ENCODE measurements around the gene EFS.

The EFS gene

DNA sequence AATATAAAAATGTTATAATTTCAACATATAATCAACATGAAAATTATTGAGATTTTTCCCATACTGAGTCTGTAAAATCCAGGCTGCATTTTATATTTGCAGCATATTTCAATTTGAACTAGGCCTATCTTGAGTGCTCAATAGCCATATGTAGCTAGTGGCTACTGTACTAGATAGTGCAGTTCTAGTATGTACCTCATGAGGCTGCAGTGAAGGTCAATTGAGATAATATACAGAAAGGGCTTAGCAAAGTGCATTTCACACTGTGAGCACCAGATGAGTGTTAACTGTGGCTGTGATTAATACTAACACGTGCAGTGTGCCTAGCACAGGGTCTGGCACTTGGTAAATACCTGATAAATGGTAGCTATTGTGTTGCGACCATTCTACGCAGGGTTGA, 6.9 kb downstream of the EFS start:
- Histone ChIP-seq H2AFZ (ENCODE audit: low read depth, low read length) (no peak overlapping the region), H3K36me3 (ENCODE audit: insufficient read depth, low read length) (no peaks in the 10 kb centered on the region)
- ATAC-seq (ENCODE audit: insufficient read depth, low read depth), result no peak

DNA sequence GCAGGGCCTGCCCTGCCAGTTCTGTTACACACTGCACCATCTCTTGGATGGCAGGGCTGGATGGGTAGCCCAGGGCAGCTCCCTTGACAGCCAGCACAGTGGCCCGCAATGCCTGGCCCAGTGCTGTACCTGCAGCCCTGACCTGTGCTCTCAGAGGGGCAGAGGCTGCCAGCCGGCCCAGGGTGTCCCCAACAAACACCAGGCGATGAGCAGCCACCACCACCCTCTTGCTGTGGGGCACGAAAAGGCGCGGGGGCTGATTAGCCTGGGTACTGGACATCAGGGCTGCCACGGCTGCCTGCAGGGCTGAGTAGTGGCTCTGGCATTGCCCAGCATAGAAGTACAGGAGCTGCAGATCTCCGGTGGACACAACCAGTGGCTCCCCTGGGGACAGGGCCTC, 7.7 kb downstream of the EFS start:
- Histone ChIP-seq H3K27me3 (ENCODE audit: insufficient read depth, low read length, poor library complexity) (peaks cover 48% of the 10 kb centered on the region), H3K9me3 (ENCODE audit: insufficient read depth, low read length, severe bottlenecking) (no peaks in the 10 kb centered on the region), H3K4me3 (ENCODE audit: low read depth in 1 of 2, low read length in 2 of 2) (no peak overlapping the region), H3K4me2 (ENCODE audit: insufficient read depth, low read length) (no peak overlapping the region), H3K36me3 (ENCODE audit: insufficient read depth, low read length) (no peaks in the 10 kb centered on the region), H3K27ac (ENCODE audit: low read length) (no peak overlapping the region), H3K4me1 (ENCODE audit: insufficient read depth, low read length) (no peaks in the 10 kb centered on the region), H4K20me1 (ENCODE audit: insufficient read depth, low read length) (0 out of 2 replicates have a peak, but pooled peaks cover 3% of the 10 kb centered on the region), H2AFZ (ENCODE audit: low read depth, low read length) (no peak overlapping the region), H3K9ac (ENCODE audit: low read depth, low read length) (no peak overlapping the region), H3K79me2 (ENCODE audit: insufficient read depth, low read length) (no peaks in the 10 kb centered on the region)
- TF ChIP-seq EZH2 (IDR thresholded peaks at IDR 0.05; ENCODE audit: borderline replicate concordance, low read depth, low read length, severe bottlenecking), result no peak
- TF ChIP-seq, protein P1, sequence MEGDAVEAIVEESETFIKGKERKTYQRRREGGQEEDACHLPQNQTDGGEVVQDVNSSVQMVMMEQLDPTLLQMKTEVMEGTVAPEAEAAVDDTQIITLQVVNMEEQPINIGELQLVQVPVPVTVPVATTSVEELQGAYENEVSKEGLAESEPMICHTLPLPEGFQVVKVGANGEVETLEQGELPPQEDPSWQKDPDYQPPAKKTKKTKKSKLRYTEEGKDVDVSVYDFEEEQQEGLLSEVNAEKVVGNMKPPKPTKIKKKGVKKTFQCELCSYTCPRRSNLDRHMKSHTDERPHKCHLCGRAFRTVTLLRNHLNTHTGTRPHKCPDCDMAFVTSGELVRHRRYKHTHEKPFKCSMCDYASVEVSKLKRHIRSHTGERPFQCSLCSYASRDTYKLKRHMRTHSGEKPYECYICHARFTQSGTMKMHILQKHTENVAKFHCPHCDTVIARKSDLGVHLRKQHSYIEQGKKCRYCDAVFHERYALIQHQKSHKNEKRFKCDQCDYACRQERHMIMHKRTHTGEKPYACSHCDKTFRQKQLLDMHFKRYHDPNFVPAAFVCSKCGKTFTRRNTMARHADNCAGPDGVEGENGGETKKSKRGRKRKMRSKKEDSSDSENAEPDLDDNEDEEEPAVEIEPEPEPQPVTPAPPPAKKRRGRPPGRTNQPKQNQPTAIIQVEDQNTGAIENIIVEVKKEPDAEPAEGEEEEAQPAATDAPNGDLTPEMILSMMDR (IDR thresholded peaks at IDR 0.05; ENCODE audit: borderline replicate concordance, extremely low read depth, low read length, poor library complexity, severe bottlenecking), result no peak
- no peak for ATAC-seq (ENCODE audit: insufficient read depth, low read depth)
- no peak for DNase-seq

More for the DNA sequence above, 6.9 kb downstream of the EFS start:
- H3K27me3 ChIP-seq (ENCODE audit: insufficient read depth, low read length, poor library complexity), result peaks cover 40% of the 10 kb centered on the region
- H3K79me2 ChIP-seq (ENCODE audit: insufficient read depth, low read length), result no peaks in the 10 kb centered on the region
- no peak overlapping the region for H3K27ac ChIP-seq (ENCODE audit: low read length)
- H3K4me1 ChIP-seq (ENCODE audit: insufficient read depth, low read length), result no peaks in the 10 kb centered on the region
- H3K9me3 ChIP-seq (ENCODE audit: insufficient read depth, low read length, severe bottlenecking), result no peaks in the 10 kb centered on the region
- H3K4me2 ChIP-seq (ENCODE audit: insufficient read depth, low read length), result no peak overlapping the region
- no peak for DNase-seq
- TF ChIP-seq, protein P1 (IDR thresholded peaks at IDR 0.05; ENCODE audit: borderline replicate concordance, extremely low read depth, low read length, poor library complexity, severe bottlenecking), result no peak
- no peak for TF ChIP-seq EZH2 (IDR thresholded peaks at IDR 0.05; ENCODE audit: borderline replicate concordance, low read depth, low read length, severe bottlenecking)
- H3K9ac ChIP-seq (ENCODE audit: low read depth, low read length), result no peak overlapping the region
- no peak overlapping the region for H3K4me3 ChIP-seq (ENCODE audit: low read depth in 1 of 2, low read length in 2 of 2)
- 0 out of 2 replicates have a peak, but pooled peaks cover 3% of the 10 kb centered on the region for H4K20me1 ChIP-seq (ENCODE audit: insufficient read depth, low read length)

DNA sequence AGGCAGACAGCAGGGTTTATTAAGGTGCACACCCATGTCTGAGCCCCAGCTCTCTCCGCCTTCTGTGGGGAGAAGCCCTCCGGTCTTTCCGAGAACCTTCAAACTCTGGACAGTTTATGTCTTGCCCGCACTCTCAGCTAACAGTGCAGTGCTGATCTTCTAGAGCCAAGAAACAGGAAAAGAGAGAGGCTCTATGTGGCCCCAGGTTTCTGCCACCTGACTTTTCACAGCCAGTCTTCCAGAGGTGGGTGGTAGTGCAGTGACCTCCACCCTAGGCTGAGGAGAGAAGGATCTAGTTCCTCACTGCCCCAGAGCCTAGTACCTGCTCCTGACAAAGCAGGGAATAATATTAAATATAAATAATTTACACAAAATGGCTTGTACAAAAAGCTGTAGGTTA, 8.3 kb downstream of the EFS start:
- no peaks in the 10 kb centered on the region for H3K36me3 ChIP-seq (ENCODE audit: insufficient read depth, low read length)
- ATAC-seq (ENCODE audit: insufficient read depth, low read depth), result no peak

More for the DNA sequence above, 8.3 kb downstream of the EFS start:
- Histone ChIP-seq H3K79me2 (ENCODE audit: insufficient read depth, low read length) (no peaks in the 10 kb centered on the region), H3K9ac (ENCODE audit: low read depth, low read length) (no peak overlapping the region), H3K27me3 (ENCODE audit: insufficient read depth, low read length, poor library complexity) (peaks cover 54% of the 10 kb centered on the region), H3K27ac (ENCODE audit: low read length) (no peak overlapping the region), H2AFZ (ENCODE audit: low read depth, low read length) (no peak overlapping the region), H3K4me3 (ENCODE audit: low read depth in 1 of 2, low read length in 2 of 2) (no peak overlapping the region), H3K9me3 (ENCODE audit: insufficient read depth, low read length, severe bottlenecking) (no peaks in the 10 kb centered on the region), H3K4me2 (ENCODE audit: insufficient read depth, low read length) (no peak overlapping the region), H3K4me1 (ENCODE audit: insufficient read depth, low read length) (no peaks in the 10 kb centered on the region), H4K20me1 (ENCODE audit: insufficient read depth, low read length) (0 out of 2 replicates have a peak, but pooled peaks cover 3% of the 10 kb centered on the region)
- DNase-seq, result no peak
- TF ChIP-seq, protein P1 (IDR thresholded peaks at IDR 0.05; ENCODE audit: borderline replicate concordance, extremely low read depth, low read length, poor library complexity, severe bottlenecking), result no peak
- no peak for TF ChIP-seq EZH2 (IDR thresholded peaks at IDR 0.05; ENCODE audit: borderline replicate concordance, low read depth, low read length, severe bottlenecking)
